GM18526 (cell line): ENCODE measurements around the gene TMEM165.

ENCODE experiments used
- POLR2A ChIP-seq: IDR thresholded peaks from 3 replicates; pipeline ENCODE4 v1.6.1; 2011; ENCODE audit not compliant: insufficient read length; ENCODE audit errors: extremely low read depth

Gene TMEM165

GRCh38 chr4:55393461-55394320, 2.1 kb upstream of the TMEM165 start:
- TF ChIP-seq POLR2A = no peak

GRCh38 chr4:55395218-55395528, 584 bp upstream of the TMEM165 start:
- no peak for TF ChIP-seq POLR2A

GRCh38 chr4:55396308-55397125, 760 bp downstream of the TMEM165 start:
- TF ChIP-seq POLR2A = no peak

- TF ChIP-seq POLR2A = no peak
Measured at GRCh38 chr4:55397126-55397436, 1.3 kb downstream of the TMEM165 start.

- TF ChIP-seq POLR2A = no peak
Measured at GRCh38 chr4:55397520-55398321, 2.0 kb downstream of the TMEM165 start.

- no peak for TF ChIP-seq POLR2A
Measured at GRCh38 chr4:55398461-55398860, 2.7 kb downstream of the TMEM165 start.

- no peak for TF ChIP-seq POLR2A
Measured at GRCh38 chr4:55398966-55399365, 3.2 kb downstream of the TMEM165 start.

- TF ChIP-seq POLR2A = no peak
Measured at GRCh38 chr4:55399581-55399980, 3.8 kb downstream of the TMEM165 start.

GRCh38 chr4:55405073-55405472, 9.3 kb downstream of the TMEM165 start:
- TF ChIP-seq POLR2A = no peak

- TF ChIP-seq POLR2A = no peak
Measured at GRCh38 chr4:55406545-55406944, 10.8 kb downstream of the TMEM165 start.

GRCh38 chr4:55407119-55407518, 11.4 kb downstream of the TMEM165 start:
- no peak for TF ChIP-seq POLR2A

GRCh38 chr4:55407764-55408163, 12.0 kb downstream of the TMEM165 start:
- no peak for TF ChIP-seq POLR2A

GRCh38 chr4:55409468-55410171, 13.9 kb downstream of the TMEM165 start:
- no peak for TF ChIP-seq POLR2A

GRCh38 chr4:55410431-55410830, 14.7 kb downstream of the TMEM165 start:
- TF ChIP-seq POLR2A = no peak

GRCh38 chr4:55411621-55412020, 15.9 kb downstream of the TMEM165 start:
- TF ChIP-seq POLR2A = no peak
